Loucy (cell line): ENCODE measurements around the gene IPPK.

ENCODE experiments used
- H2AFZ ChIP-seq: fragments of 200-600 bp; sonication (generic); 2 replicates; pipeline ENCODE4 v1.6.0; 2016; ENCODE audit warnings: antibody characterized with exemption, mild to moderate bottlenecking, low read length, moderate library complexity
- H3F3A ChIP-seq: fragments of 200-600 bp; 2 replicates; pipeline ENCODE4 v1.6.0; 2016; ENCODE audit warnings: antibody characterized with exemption, low read depth, mild to moderate bottlenecking
- H3K27me3 ChIP-seq: fragments of 200-600 bp; sonication (generic); 2 replicates; pipeline ENCODE4 v1.6.1; 2014; ENCODE audit warnings: low read length, mild to moderate bottlenecking; ENCODE audit not compliant: insufficient read depth, poor library complexity, severe bottlenecking
- H3K36me3 ChIP-seq: fragments of 200-600 bp; sonication (generic); 2 replicates; pipeline ENCODE4 v1.6.1; 2016; ENCODE audit warnings: low read length; ENCODE audit not compliant: insufficient read depth
- H3K4me1 ChIP-seq: fragments of 200-600 bp; sonication (generic); 2 replicates; pipeline ENCODE4 v1.5.1; 2014; ENCODE audit warnings: low read length, mild to moderate bottlenecking; ENCODE audit not compliant: insufficient read depth, poor library complexity, severe bottlenecking
- H3K4me2 ChIP-seq: fragments of 200-600 bp; sonication (generic); 2 replicates; pipeline ENCODE4 v1.6.0; 2014; ENCODE audit warnings: antibody characterized with exemption, low read length, low read depth, mild to moderate bottlenecking; ENCODE audit not compliant: poor library complexity, severe bottlenecking
- H3K4me3 ChIP-seq: fragments of 200-600 bp; sonication (generic); 2 replicates; pipeline ENCODE4 v1.5.1; 2014; ENCODE audit warnings: low read length, mild to moderate bottlenecking, mixed read lengths; ENCODE audit not compliant: poor library complexity, severe bottlenecking
- H3K79me2 ChIP-seq: fragments of 200-600 bp; sonication (generic); 2 replicates; pipeline ENCODE4 v1.6.1; 2014; ENCODE audit warnings: low read length; ENCODE audit not compliant: insufficient read depth
- H3K9ac ChIP-seq: fragments of 200-600 bp; sonication (generic); 2 replicates; pipeline ENCODE4 v1.6.0; 2014; ENCODE audit warnings: mild to moderate bottlenecking, low read depth, low read length, moderate library complexity; ENCODE audit not compliant: poor library complexity, severe bottlenecking
- H3K9me2 ChIP-seq: fragments of 200-600 bp; sonication (generic); replicated peaks from 2 replicates; pipeline ENCODE4 v1.6.1; 2016; ENCODE audit warnings: low read depth, low read length, mixed read lengths
- H3K9me3 ChIP-seq: fragments of 200-600 bp; sonication (generic); 2 replicates; pipeline ENCODE4 v1.6.1; 2014; ENCODE audit warnings: mild to moderate bottlenecking, antibody characterized with exemption, low read length, low read depth; ENCODE audit not compliant: insufficient read depth
- H4K20me1 ChIP-seq: fragments of 200-600 bp; sonication (generic); 2 replicates; pipeline ENCODE4 v1.6.0; 2014; ENCODE audit warnings: antibody characterized with exemption, low read length, mild to moderate bottlenecking; ENCODE audit not compliant: insufficient read depth, poor library complexity, severe bottlenecking
- EZH2phosphoT487 ChIP-seq: fragments of 200-600 bp; IDR thresholded peaks from 2 replicates; pipeline ENCODE4 v1.6.1; 2018; ENCODE audit warnings: antibody characterized with exemption, mild to moderate bottlenecking, moderate library complexity, borderline replicate concordance
- TF ChIP-seq, protein P1 (sequence below): fragments of 200-600 bp; sonication (generic); conservative IDR thresholded peaks from 2 replicates; pipeline ENCODE4 v1.5.1; 2014; ENCODE audit warnings: mild to moderate bottlenecking, antibody characterized with exemption, low read length

The IPPK gene

DNA sequence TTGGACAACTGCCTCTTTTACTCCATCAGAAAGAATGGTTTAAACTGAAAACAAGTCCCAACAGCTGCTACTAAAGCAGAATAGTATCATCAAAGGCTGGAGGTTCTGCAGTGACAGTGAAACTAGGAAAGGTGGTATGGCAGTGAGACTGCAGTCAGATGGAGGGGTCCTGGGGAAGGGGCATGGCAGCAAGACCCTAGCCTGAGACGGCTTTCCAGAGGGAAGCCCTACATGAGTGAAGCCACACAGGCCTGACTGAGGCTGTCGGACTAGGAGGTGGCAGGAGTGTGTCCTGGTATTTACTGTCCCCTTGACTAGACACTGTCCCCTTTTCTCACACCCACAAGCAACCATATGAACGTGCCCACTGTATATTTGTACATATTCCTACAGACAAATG is 40.4 kb upstream of the IPPK start:
- Histone ChIP-seq H3F3A (0 out of 2 replicates have a peak, but pooled peaks cover 7% of the 10 kb centered on the region), H2AFZ (no peak overlapping the region), H3K9me2 (no peaks in the 10 kb centered on the region), H3K4me3 (no peak overlapping the region), H3K9me3 (no peaks in the 10 kb centered on the region), H3K36me3 (peaks cover 51% of the 10 kb centered on the region; the same call in 1 of the 2 replicates), H3K4me2 (no peak overlapping the region), H3K4me1 (peaks cover 24% of the 10 kb centered on the region), H3K9ac (no peak overlapping the region), H3K27me3 (no peaks in the 10 kb centered on the region), H4K20me1 (no peaks in the 10 kb centered on the region), H3K79me2 (no peaks in the 10 kb centered on the region)
- no peak for TF ChIP-seq EZH2phosphoT487

DNA sequence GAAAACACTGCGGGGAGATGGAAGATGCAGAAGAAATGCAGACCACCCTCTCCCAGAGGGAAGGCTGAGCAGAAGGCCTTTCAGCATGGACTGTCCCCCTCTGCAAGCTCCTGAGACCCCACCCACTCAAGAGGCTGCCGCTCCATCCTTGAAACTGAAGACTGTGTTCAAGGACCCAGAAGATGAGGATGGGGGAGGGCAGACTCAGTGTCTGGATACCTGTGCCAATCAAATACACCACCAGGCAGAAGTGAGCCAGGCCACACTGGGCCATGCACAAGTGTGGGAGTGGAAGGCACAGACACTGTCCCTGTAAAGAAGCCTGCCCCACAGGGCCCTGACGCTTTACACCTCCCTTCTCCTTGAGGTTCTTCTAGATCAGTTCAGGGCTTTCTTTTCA is 40.0 kb upstream of the IPPK start:
- H3K4me3 ChIP-seq = no peak overlapping the region
- peaks cover 49% of the 10 kb centered on the region; the same call in 1 of the 2 replicates for H3K36me3 ChIP-seq
- no peaks in the 10 kb centered on the region for H3K9me2 ChIP-seq
- H3K27me3 ChIP-seq = no peaks in the 10 kb centered on the region
- TF ChIP-seq EZH2phosphoT487 = no peak
- TF ChIP-seq, protein P1, sequence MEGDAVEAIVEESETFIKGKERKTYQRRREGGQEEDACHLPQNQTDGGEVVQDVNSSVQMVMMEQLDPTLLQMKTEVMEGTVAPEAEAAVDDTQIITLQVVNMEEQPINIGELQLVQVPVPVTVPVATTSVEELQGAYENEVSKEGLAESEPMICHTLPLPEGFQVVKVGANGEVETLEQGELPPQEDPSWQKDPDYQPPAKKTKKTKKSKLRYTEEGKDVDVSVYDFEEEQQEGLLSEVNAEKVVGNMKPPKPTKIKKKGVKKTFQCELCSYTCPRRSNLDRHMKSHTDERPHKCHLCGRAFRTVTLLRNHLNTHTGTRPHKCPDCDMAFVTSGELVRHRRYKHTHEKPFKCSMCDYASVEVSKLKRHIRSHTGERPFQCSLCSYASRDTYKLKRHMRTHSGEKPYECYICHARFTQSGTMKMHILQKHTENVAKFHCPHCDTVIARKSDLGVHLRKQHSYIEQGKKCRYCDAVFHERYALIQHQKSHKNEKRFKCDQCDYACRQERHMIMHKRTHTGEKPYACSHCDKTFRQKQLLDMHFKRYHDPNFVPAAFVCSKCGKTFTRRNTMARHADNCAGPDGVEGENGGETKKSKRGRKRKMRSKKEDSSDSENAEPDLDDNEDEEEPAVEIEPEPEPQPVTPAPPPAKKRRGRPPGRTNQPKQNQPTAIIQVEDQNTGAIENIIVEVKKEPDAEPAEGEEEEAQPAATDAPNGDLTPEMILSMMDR = no peak
- no peak overlapping the region for H3K4me2 ChIP-seq
- H3K9me3 ChIP-seq = no peaks in the 10 kb centered on the region
- no peak overlapping the region for H2AFZ ChIP-seq
- H3K9ac ChIP-seq = no peak overlapping the region
- 0 out of 2 replicates have a peak, but pooled peaks cover 7% of the 10 kb centered on the region for H3F3A ChIP-seq
- no peaks in the 10 kb centered on the region for H3K79me2 ChIP-seq
- no peaks in the 10 kb centered on the region for H4K20me1 ChIP-seq
- H3K4me1 ChIP-seq = peaks cover 24% of the 10 kb centered on the region

DNA sequence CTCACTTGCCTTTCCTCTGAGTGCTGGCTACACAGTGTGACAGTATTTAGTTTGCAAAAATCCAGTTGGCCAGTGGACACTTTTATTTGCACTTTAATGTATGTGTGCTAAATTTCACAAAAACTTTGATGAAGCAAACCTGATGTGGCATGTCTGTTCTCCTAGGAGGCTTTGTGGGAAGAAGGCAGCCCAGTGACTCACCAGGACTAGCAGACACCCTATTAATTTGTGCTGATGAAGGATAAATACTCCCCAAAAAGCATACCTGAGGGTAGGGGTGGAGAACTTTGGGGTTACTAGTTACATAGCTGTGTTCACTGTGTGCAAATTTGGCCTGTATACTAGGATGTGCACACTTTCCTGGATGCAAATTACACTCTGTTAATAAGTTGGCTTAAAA is 39.3 kb upstream of the IPPK start:
- no peak overlapping the region for H2AFZ ChIP-seq

More for the DNA sequence above, 39.3 kb upstream of the IPPK start:
- Histone ChIP-seq H3K4me2 (no peak overlapping the region), H3F3A (0 out of 2 replicates have a peak, but pooled peaks cover 7% of the 10 kb centered on the region), H3K27me3 (no peaks in the 10 kb centered on the region), H3K9me2 (no peaks in the 10 kb centered on the region), H3K9ac (no peak overlapping the region), H4K20me1 (no peaks in the 10 kb centered on the region), H3K4me3 (no peak overlapping the region), H3K79me2 (no peaks in the 10 kb centered on the region), H3K36me3 (peaks cover 42% of the 10 kb centered on the region; the same call in 1 of the 2 replicates), H3K4me1 (peaks cover 29% of the 10 kb centered on the region), H3K9me3 (no peaks in the 10 kb centered on the region)
- no peak for TF ChIP-seq EZH2phosphoT487
- TF ChIP-seq, protein P1 = no peak
